AG04450 (cell line): ENCODE measurements around the gene MT2A. TPM values are rescaled to one million over a fixed set of nuclear protein-coding genes. Genes with fewer than 3 reads are reported as not detected.

Experiments
- CTCF ChIA-PET: fragments of 300-600, 350-600 bp; formaldehyde crosslinking; extraction: SDS; loops from one replicate; lab custom pipeline; 2022; ENCODE audit warnings: antibody characterized with exemption, inconsistent platforms; lab: Charles Lee
- POLR2A ChIA-PET: fragments of 350-600 bp; formaldehyde crosslinking; extraction: SDS; loops from one replicate; lab custom pipeline; 2021; ENCODE audit warnings: antibody characterized with exemption, inconsistent platforms; lab: Yijun Ruan, JAX
- DNase-seq: peaks from one replicate; pipeline ENCODE4 v3.0.0-alpha.2; 2011; ENCODE audit warnings: low read depth, low spot score
- H3K27ac ChIP-seq: one replicate; pipeline ENCODE4 v1.5.1; 2012; ENCODE audit warnings: low read depth, low read length, control low read depth
- H3K27me3 ChIP-seq: one replicate; pipeline ENCODE4 v1.6.0; 2012; ENCODE audit warnings: low read length; ENCODE audit not compliant: control insufficient read depth, insufficient read depth
- H3K4me3 ChIP-seq: 2 replicates; pipeline ENCODE4 v1.5.1; 2011; ENCODE audit warnings: mild to moderate bottlenecking, low read depth, low read length, control low read depth
- H3K9me3 ChIP-seq: 2 replicates; pipeline ENCODE4 v1.5.1; 2012; ENCODE audit warnings: low read length; ENCODE audit not compliant: control insufficient read depth, insufficient read depth
- CTCF ChIP-seq: IDR thresholded peaks from 2 replicates; pipeline ENCODE4 v1.5.1; 2011; ENCODE audit warnings: low read depth, low read length, control low read depth, inconsistent platforms
- polyA plus RNA-seq: library from polyadenylated mRNA; depleted of rRNA; stranded (reverse); fragments of >200 nt; gene quantifications from 2 replicates; pipeline ENCODE4 v1.2.3, GENCODE V29; 2011

Gene MT2A
- polyA plus RNA-seq, 1 experiment = 82.6 TPM

GRCh38 chr16:56636616-56637413 is 28.4 kb downstream of the MT2A start:
- no peak for DNase-seq
- H3K27me3 ChIP-seq = peaks cover 87% of the 10 kb centered on the region
- no peak for TF ChIP-seq CTCF
- no peak overlapping the region for H3K27ac ChIP-seq
- POLR2A ChIA-PET = interaction anchor here (3.3 kb wide), 1 partner anchor 11 kb away, joined by 12 read pairs; the partner anchor contains the start of gene MT1E
- H3K4me3 ChIP-seq = no peak overlapping the region
- CTCF ChIA-PET = interaction anchor here (0.5 kb wide), 1 partner anchor 478 kb away, joined by 3 read pairs; no protein-coding TSS in a partner anchor
- no peaks in the 10 kb centered on the region; the same call in 1 of the 2 replicates for H3K9me3 ChIP-seq

- H3K27me3 ChIP-seq = peaks cover 83% of the 10 kb centered on the region
- CTCF ChIA-PET = no interaction called here
- H3K4me3 ChIP-seq = peak within 1 kb of the TSS; percentile 59
- POLR2A ChIA-PET = no interaction called here
- TF ChIP-seq CTCF = no peak
- no peak for DNase-seq
- H3K27ac ChIP-seq = no peak within 1 kb of the TSS
- H3K9me3 ChIP-seq = no peaks in the 10 kb centered on the region; the same call in 1 of the 2 replicates
Measured at GRCh38 chr16:56637814-56638750, 29.7 kb downstream of the MT2A start, which contains the start of gene MT1A. MT1A (plus strand) TSS chr16:56638666; CDS start chr16:56638739, 73 bp downstream.

- POLR2A ChIA-PET = interaction anchor here (1.1 kb wide), 1 partner anchor 14 kb away, joined by 3 read pairs; the partner anchor contains the start of gene MT1E
- H3K27ac ChIP-seq = no peak overlapping the region
- TF ChIP-seq CTCF = no peak
- DNase-seq = no peak
- H3K9me3 ChIP-seq = no peaks in the 10 kb centered on the region; the same call in 1 of the 2 replicates
- peaks cover 86% of the 10 kb centered on the region for H3K27me3 ChIP-seq
- no peak overlapping the region for H3K4me3 ChIP-seq
- CTCF ChIA-PET = interaction anchor here (1.0 kb wide), 1 partner anchor 125 kb away, joined by 3 read pairs; no protein-coding TSS in a partner anchor
Measured at GRCh38 chr16:56639045-56639444, 30.7 kb downstream of the MT2A start.

GRCh38 chr16:56640076-56640475 is 31.7 kb downstream of the MT2A start:
- Histone ChIP-seq H3K27ac (no peak overlapping the region), H3K27me3 (peaks cover 86% of the 10 kb centered on the region), H3K4me3 (no peak overlapping the region), H3K9me3 (no peaks in the 10 kb centered on the region; the same call in 1 of the 2 replicates)
- no peak for TF ChIP-seq CTCF
- no peak for DNase-seq
- CTCF ChIA-PET = no interaction called here
- POLR2A ChIA-PET = no interaction called here
